ENCODE data around the gene TBX4. TPM values are rescaled to one million over a fixed set of nuclear protein-coding genes. Genes with fewer than 3 reads are reported as not detected.
"Not testable (repeated sequence)": the region's sequence is repeated elsewhere in the genome, so short reads cannot be mapped to it uniquely, and the experiment has no call there.

Gene TBX4
- total RNA-seq, 2 experiments from 2014 or later = not detected

DNA sequence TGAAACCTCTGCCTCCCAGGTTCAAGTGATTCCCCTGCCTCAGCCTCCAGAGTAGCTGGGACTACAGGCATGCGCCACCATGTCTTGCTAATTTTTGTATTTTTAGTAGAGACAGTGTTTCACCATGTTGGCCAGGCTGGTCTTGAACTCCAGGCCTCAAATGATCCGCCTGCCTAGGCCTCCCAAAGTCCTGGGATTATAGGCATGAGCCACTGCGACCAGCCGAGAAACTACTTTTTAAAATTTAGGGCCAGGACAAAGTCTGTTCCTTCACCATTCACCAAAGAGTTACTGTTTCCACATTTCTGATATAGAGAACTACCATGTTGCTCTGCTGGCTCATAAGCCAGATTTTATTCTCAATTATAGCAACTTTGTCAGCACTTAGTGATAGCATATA is 3.1 kb upstream of the TBX4 start:
- peaks cover 78% of the 10 kb centered on the region for H3K27me3 Mint-ChIP-seq
- ATAC-seq (ENCODE audit: low read depth); H3K36me3 Mint-ChIP-seq: not testable (repeated sequence)

GRCh38 chr17:61449707-61450640 is 2.2 kb upstream of the TBX4 start:
- DNase-seq (no peak), ATAC-seq (ENCODE audit: low read depth) (no peak)
- Mint-ChIP-seq H3K27me3 (peaks cover 80% of the 10 kb centered on the region), H3K27ac (no peak overlapping the region), H3K4me3 (no peak overlapping the region), H3K4me1 (peaks cover 7% of the 10 kb centered on the region), H3K9me3 (no peaks in the 10 kb centered on the region), H3K36me3 (no peaks in the 10 kb centered on the region)
- POLR2A ChIA-PET = interaction anchor here (0.9 kb wide), 1 partner anchor 706 kb away, joined by 3 read pairs; no protein-coding TSS in a partner anchor

More for the DNA sequence above, 3.1 kb upstream of the TBX4 start:
- H3K4me1 Mint-ChIP-seq, POLR2A ChIA-PET, H3K4me3 Mint-ChIP-seq, DNase-seq, H3K27ac Mint-ChIP-seq, H3K9me3 Mint-ChIP-seq: not testable (repeated sequence)

DNA sequence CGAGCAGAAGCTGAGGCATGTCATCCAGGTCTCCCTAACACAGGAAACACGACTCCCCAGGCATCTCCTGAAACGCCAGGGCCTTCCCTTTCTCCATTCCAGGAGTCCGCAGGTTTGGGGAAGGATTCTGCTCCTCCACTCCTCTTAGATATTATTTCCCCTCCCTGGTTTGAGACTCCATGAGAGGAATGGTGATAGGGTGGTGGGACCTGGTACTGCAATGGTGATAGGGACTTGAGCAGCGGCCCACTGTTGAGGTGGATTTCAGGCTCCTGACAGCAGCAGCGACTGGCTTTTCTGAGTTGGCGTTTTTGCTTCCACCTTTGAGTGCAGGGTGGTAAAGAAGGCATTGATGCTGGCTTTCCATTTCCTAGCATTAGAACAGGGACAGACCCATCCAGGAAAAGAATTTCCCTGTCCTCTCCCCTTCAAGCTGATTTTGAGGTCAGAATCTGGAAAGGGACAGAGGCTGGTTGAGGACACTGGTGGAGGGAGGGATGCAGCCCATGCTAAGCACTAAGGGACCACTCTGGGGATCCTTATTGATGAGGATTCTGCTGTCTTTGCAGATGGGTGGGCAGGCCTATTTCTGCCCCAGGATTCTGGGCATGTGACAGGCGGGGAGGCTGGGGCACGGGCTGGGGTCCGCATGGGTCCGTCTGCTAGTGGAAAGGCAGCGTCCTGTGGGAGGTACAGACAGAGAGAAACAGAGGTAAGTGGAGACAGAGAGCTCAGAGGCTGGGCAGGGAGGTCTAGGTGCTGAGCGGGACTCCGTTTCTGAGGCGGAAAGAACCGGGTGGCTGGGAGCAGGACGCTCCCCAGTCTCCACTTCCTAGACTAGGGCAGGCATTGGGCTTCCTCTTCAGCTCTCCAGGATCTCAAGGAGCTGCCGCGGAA is 1.3 kb upstream of the TBX4 start:
- peaks cover 80% of the 10 kb centered on the region for H3K27me3 Mint-ChIP-seq
- H3K4me3 Mint-ChIP-seq = peak overlapping the region; percentile 35
- ATAC-seq (ENCODE audit: low read depth) (no peak), DNase-seq (no peak)
- no peaks in the 10 kb centered on the region for H3K36me3 Mint-ChIP-seq
- no peaks in the 10 kb centered on the region for H3K9me3 Mint-ChIP-seq
- H3K4me1 Mint-ChIP-seq = peaks cover 7% of the 10 kb centered on the region
- H3K27ac Mint-ChIP-seq = no peak overlapping the region
- POLR2A ChIA-PET = interaction anchor here (0.9 kb wide), 1 partner anchor 707 kb away, joined by 3 read pairs; no protein-coding TSS in a partner anchor

DNA sequence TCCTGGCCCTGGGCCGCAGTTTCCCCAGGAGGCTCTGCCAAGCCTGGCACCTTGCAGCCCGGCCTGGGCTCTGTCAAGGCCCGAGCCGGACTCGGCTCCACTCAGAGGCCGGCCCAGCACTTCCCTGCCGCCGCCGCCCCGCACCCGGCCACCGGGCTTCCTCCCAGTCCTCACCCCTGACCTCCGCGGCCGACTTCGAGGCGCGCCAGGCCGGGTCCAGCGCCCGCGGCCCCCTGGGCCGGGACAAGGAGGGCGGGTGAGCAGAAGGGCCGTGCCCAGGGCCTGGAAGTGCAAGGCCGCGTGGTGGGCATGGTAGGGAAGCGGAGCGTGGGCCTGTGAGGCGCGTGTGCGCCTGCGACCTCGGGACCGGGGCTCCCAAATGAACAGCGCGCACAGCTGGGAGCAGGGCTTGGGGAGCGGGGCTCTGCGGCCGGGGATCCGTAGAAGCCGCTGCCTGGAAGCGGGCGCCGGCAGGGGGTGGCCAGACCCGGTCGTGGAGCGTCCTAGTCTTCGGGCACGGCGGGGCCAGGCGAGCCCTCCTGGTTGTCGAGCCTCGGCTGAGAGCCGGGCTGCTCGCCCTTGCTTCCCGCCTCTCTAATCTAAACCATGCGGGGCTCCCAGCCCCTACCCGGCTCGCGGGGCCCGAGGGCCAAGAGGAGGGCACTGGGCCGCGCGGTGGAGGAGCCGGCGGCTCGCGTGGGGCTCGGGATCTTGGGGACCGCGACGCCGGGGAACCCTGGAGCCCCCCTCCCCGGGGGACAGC is 503 bp upstream of the TBX4 start:
- ATAC-seq (ENCODE audit: low read depth) (peak; percentile 14), DNase-seq (no peak)
- peaks cover 77% of the 10 kb centered on the region for H3K27me3 Mint-ChIP-seq
- H3K9me3 Mint-ChIP-seq = no peaks in the 10 kb centered on the region
- H3K36me3 Mint-ChIP-seq = no peaks in the 10 kb centered on the region
- no peak overlapping the region for H3K4me3 Mint-ChIP-seq
- H3K27ac Mint-ChIP-seq = no peak overlapping the region
- POLR2A ChIA-PET = no interaction called here
- peaks cover 7% of the 10 kb centered on the region for H3K4me1 Mint-ChIP-seq

GRCh38 chr17:61453566-61454380 is 1.6 kb downstream of the TBX4 start:
- peak overlapping the region; percentile 3 for H3K4me3 Mint-ChIP-seq
- ATAC-seq (ENCODE audit: low read depth) (no peak), DNase-seq (no peak)
- H3K27me3 Mint-ChIP-seq = peaks cover 81% of the 10 kb centered on the region
- peak overlapping the region; percentile 37 for H3K27ac Mint-ChIP-seq
- H3K9me3 Mint-ChIP-seq = no peaks in the 10 kb centered on the region
- H3K36me3 Mint-ChIP-seq = no peaks in the 10 kb centered on the region
- peaks cover 11% of the 10 kb centered on the region for H3K4me1 Mint-ChIP-seq
- POLR2A ChIA-PET = no interaction called here

DNA sequence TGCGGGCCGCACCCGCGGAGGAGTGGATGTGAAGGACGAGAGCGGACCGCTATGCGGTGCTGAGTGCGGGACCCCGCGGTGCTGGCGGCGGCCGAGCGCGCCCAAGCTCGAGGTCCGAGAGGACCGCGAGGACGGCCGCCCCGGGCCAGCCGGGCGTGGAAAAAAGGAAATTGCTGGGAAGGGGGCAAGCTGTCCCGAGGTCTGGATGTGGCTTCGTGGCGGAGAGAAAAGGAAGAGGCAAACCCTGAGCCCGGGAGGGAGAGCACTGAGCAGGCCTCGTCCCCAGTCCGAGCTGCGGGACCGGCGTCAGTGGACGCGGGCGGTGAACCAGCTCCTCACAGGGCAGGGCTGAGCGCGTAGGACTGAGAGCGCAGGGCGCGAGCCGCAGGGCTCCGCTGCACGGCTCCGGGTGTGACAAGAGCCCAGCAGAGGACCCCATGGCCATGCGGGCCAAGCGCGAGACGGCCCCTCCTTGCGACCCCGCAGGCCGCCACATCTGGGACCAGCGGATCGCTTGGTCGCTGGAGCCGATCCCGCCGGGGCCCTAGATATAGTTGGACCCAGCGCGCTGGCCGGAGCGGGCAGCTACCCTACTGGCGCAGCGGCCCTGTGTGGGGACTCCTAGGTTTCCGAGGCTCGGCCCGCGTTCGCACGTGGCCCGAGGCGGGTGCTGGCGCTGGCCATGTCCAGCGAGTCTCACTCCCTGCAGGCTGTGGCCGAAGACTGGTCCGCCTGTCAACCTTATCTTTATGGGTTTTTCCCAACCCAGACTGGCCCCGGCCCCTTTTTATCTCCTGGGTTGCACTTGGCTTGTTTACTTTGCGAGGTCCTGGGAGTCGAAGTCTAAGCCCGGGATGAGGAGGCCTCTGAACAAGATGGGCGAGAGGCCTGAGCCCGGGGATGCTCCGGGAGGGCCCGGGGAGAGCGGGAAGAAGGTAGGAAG is 2.4 kb downstream of the TBX4 start:
- Mint-ChIP-seq H3K27me3 (peaks cover 83% of the 10 kb centered on the region), H3K4me1 (peaks cover 11% of the 10 kb centered on the region), H3K27ac (peak overlapping the region; percentile 37), H3K36me3 (no peaks in the 10 kb centered on the region), H3K4me3 (peak overlapping the region; percentile 3), H3K9me3 (no peaks in the 10 kb centered on the region)
- ATAC-seq (ENCODE audit: low read depth) = no peak
- POLR2A ChIA-PET = no interaction called here
- peak; percentile 37 for DNase-seq

DNA sequence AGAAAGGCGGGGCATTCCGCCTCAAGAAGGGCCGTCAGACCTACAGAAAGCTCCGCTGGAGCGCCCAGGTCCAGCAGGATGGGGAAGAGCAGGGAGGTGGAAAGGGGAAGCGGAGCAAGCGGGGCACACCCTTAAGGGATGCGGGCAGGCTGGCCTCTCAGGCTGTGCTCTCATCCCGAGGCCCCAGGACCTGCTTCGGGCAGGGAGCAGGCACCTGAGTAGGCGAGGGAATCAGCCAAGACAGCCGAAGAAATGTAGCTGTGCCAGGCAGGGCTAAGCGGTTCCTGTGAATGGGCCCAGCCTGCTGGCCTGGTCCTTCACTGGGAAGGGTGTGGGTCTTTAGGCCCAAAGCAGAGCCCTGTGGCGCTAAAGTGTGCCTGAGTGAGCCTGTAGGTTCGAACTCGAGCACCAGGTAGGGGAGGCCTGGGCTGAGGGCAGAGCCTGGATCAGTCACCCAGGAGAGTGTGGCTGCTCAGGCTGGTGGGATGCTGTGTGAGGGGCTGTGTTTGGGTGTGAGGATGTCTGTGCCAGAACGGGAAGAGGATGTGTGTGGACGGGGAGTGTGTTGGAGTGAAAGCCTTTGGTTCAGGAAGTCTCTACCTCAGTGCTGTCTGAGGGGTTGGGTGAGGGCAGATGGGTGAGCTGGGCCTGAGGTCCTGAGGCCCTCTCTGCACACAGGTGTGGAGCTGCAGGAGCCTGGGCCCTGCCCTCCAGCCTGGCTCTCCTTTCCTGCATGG is 3.3 kb downstream of the TBX4 start:
- POLR2A ChIA-PET = no interaction called here
- H3K4me1 Mint-ChIP-seq = peaks cover 12% of the 10 kb centered on the region
- no peak for DNase-seq
- H3K27me3 Mint-ChIP-seq = peaks cover 83% of the 10 kb centered on the region
- H3K36me3 Mint-ChIP-seq = no peaks in the 10 kb centered on the region
- no peak overlapping the region for H3K4me3 Mint-ChIP-seq
- no peak for ATAC-seq (ENCODE audit: low read depth)
- H3K27ac Mint-ChIP-seq = no peak overlapping the region
- no peaks in the 10 kb centered on the region for H3K9me3 Mint-ChIP-seq

- POLR2A ChIA-PET = no interaction called here
- no peaks in the 10 kb centered on the region for H3K36me3 Mint-ChIP-seq
Measured at GRCh38 chr17:61456061-61456681, 3.9 kb downstream of the TBX4 start.

DNA sequence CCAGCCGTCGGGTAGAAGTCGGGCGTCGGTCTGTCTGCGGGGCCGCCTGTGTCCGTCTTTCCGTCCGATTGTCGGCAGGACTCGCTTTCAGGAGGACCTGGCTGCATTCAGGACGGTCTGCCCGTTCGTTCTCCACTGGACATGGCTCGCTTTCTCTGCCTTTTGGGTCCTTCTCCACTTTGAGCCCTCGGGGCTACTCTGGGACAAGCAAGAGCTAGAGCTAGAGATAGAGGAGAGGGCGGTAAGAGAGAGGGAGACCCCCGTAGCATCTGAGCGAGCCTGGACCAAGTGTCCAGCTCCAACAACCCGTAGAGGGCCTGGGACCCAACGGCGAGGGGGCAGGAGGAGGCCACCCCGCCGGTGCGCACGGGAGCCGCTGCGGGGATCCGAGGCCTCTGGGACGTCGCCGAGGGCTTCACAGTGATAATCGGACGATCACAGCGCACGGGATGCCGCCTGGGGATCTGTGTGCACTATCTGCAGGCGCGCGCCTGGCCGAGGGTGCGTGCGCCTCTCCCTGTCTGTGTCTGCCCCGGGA is 4.5 kb downstream of the TBX4 start:
- H3K27ac Mint-ChIP-seq = no peak overlapping the region
- H3K4me3 Mint-ChIP-seq = peak overlapping the region; percentile 55
- H3K27me3 Mint-ChIP-seq = peaks cover 87% of the 10 kb centered on the region
- ATAC-seq (ENCODE audit: low read depth) = no peak
- peak; percentile 36 for DNase-seq
- H3K9me3 Mint-ChIP-seq = peaks cover 1% of the 10 kb centered on the region
- no peaks in the 10 kb centered on the region for H3K36me3 Mint-ChIP-seq
- POLR2A ChIA-PET = no interaction called here
- H3K4me1 Mint-ChIP-seq = peaks cover 19% of the 10 kb centered on the region

More at GRCh38 chr17:61456061-61456681, 3.9 kb downstream of the TBX4 start:
- Mint-ChIP-seq H3K27ac (no peak overlapping the region), H3K27me3 (peaks cover 83% of the 10 kb centered on the region), H3K4me3 (no peak overlapping the region), H3K9me3 (peaks cover 1% of the 10 kb centered on the region), H3K4me1 (peaks cover 16% of the 10 kb centered on the region)
- DNase-seq (no peak), ATAC-seq (ENCODE audit: low read depth) (no peak)

GRCh38 chr17:61457226-61457983 is 5.2 kb downstream of the TBX4 start:
- Mint-ChIP-seq H3K9me3 (peaks cover 1% of the 10 kb centered on the region), H3K27ac (no peak overlapping the region), H3K4me1 (peaks cover 23% of the 10 kb centered on the region), H3K36me3 (no peaks in the 10 kb centered on the region), H3K4me3 (peak overlapping the region; percentile 55), H3K27me3 (peaks cover 90% of the 10 kb centered on the region)
- no peak for DNase-seq
- no peak for ATAC-seq (ENCODE audit: low read depth)
- POLR2A ChIA-PET = no interaction called here
